CD4-positive, alpha-beta T cell treated with Interleukin-4 for 1 hour (primary cell): Measurements from ENCODE around the gene CTSW.

Experiments used
- DNase-seq, 2 donors: peaks; one replicate each; pipeline ENCODE4 v3.0.0-alpha.2; 2020 to 2022

Gene CTSW

DNA sequence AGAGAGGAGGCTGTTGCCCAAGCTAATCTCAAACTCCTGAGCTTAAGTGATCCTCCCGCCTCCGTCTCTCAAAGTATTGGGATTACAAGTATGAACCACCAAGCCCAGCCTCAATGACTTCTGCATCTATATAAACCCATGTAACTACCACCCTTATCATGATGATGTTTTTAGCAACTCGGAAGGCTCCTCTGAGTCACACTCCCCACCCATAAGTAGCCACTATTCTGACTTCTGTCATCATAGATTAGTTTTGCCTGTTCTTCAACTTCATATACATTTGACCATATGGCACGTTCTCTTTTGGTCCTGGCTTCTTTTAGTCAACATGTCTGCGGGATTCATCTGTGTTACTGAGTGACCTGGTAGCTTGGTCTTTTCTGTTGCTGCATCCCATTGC is 27.0 kb downstream of the CTSW start:
- DNase-seq = no peak

DNA sequence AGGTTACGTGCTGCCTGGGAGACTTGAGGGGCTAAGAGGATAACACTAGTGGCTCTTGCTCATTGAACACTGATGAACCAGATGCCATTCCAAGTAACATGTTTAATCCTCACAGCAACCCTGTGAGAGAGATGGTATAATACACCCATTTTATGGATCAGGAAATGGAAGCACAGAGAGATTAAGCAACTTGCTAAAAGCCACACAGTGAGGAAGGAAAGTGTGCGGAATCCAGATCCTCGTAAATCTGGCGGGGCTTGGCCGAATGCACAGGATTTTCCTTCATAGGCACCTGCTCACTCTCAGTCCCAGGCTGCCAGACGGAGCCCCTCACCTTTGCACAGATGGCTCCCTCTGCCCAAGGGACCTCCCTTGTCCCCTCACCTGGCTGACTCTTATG is 28.2 kb downstream of the CTSW start:
- no peak for DNase-seq

- DNase-seq = no peak
These were observed 32.3 kb downstream of the CTSW start for GRCh38 chr11:65911682-65912568.

DNA sequence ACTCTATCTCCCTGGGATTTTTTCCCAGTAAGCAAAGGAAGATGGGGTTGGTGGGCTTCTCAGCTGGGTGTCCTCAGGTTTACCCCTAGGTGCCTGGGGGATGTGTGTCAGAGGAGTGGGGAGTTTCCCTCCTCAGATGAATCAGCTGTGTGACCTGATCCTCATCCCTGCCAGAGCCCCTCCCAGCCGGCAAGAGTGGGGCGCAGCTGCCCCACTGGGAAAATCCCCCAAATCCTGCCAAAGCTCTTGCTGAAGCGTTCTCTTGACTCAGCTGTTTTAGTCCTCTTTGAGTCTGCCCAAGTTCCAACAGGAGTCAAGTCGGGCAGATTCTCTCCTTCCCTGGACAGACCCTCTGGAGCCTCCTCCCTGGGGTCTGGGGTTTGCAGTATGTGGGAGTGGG is 33.2 kb downstream of the CTSW start:
- no peak for DNase-seq

- no peak for DNase-seq
These were observed 35.6 kb downstream of the CTSW start for GRCh38 chr11:65915101-65915820.

GRCh38 chr11:65915821-65916251 is 36.2 kb downstream of the CTSW start:
- DNase-seq = peak in 1 of 2 donors; percentile 52

- DNase-seq = no peak
These were observed 36.8 kb downstream of the CTSW start for GRCh38 chr11:65916391-65916790.

DNA sequence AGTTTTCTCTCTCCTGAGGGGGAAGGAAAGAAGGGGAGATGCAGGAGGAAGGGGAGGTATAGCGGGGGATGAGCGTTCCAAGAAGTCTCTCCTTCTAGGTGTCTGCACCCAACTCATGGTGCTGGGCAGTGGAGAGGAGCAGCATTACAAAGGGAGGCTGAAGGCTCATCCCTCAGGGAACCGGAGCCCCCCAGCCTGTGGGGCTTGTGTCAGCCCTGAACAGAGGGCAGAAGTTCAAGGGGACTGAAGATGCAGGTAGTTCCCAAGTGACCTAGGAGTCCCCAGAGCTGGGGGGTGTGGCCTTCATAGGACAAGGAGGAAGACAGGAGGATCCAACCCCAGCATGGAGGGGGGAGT is 37.4 kb downstream of the CTSW start:
- no peak for DNase-seq

DNA sequence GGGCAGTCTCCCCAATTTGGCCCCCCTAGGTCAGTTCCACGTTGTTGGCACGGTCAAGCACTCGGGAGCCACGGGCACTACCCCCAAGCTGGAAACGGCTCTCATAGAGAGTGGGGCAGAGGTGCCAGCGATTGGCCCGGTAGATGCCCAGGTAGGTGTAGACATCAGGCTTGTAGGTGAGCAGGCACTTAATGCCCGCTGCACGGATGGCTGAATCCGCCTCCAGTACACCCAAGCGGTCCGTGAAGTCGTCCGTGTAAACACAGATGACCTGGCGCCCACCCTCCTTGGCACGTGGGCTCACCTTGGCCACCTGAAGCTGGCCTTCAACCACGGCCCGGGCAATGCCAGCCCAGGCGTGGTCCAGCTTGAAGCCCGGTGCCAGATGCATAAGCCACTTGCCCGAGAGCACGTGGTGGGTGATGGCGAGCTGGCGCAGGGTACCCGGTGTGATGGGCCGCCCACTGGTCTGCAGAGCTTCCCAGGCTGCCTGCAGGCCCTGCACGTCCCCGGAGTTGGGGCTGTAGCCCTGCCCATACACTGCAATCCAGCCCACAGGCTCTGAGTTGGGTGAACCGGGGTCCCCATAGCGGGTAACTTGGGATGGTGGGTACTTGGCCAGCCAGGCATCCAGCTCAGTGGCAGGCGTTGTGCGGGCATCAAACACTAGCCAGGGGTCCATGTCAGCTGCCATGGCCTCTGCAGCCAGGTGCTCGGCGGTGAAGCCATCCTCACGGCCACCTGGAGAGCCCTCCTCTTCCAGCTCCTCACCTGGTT is 38.0 kb downstream of the CTSW start:
- no peak for DNase-seq

- DNase-seq = no peak
These were observed 38.8 kb downstream of the CTSW start, which contains the start of gene C11orf68 for GRCh38 chr11:65918211-65919140. C11orf68 (minus strand) TSS chr11:65919062; CDS start chr11:65919031, 31 bp downstream.

- DNase-seq = peak; percentile 99
These were observed 39.5 kb downstream of the CTSW start, which contains the start of gene DRAP1 for GRCh38 chr11:65919141-65919572. DRAP1 (plus strand) TSS chr11:65919426; CDS start chr11:65919502, 76 bp downstream.

DNA sequence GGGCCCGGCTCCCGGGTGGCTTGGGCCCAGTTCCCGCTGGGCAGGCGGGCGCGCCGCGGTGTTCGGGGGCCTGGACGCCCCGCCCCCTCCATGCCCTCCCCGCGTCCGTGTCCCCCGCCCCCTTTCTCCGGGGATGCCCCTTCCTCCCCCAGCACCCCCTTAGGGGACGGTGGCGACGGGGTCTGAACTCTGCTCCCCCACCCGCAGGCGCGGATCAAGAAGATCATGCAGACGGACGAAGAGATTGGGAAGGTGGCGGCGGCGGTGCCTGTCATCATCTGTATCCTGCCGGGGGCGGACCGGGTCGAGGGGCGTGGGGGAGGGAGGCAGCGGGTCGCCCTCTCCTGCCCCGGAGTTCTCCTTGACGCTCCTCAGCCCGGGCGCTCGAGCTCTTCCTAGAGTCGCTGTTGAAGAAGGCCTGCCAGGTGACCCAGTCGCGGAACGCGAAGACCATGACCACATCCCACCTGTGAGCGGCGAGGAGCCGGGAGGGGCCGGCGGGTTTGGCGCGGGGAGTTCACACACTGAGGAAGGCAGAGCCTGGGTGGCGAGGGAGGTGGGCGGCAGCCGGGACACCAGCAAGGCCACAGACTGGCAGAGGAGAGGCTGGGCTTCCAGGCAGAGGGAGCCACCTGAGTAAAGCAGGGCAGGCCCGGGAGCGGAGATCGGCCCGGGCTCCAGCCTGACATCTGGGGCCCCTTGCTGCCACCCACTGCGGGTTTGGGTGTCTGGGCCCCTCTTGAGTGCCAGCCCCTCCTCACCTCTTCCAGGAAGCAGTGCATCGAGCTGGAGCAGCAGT is 40.1 kb downstream of the CTSW start:
- peak; percentile 49 to 73 for DNase-seq

DNA sequence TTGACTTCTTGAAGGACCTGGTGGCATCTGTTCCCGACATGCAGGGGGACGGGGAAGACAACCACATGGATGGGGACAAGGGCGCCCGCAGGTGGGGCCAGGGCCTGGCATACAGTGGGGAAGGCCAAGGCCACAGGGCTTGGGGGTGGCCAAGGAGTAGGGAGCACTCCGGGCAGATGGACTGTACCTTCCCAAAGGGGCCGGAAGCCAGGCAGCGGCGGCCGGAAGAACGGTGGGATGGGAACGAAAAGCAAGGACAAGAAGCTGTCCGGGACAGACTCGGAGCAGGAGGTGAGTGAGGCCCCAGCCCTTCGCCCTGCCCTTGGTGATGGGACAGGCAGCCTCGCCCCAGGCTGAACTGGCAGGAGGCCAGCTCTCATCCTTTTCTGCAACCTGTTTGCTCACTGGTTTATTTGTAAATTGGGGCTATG is 40.8 kb downstream of the CTSW start:
- no peak for DNase-seq

GRCh38 chr11:65921033-65921555 is 41.5 kb downstream of the CTSW start:
- no peak for DNase-seq

GRCh38 chr11:65921876-65922275 is 42.2 kb downstream of the CTSW start:
- DNase-seq = no peak

GRCh38 chr11:65922565-65922964 is 42.9 kb downstream of the CTSW start:
- DNase-seq = no peak

GRCh38 chr11:65925397-65925796 is 45.8 kb downstream of the CTSW start:
- no peak for DNase-seq

GRCh38 chr11:65927904-65928397 is 48.3 kb downstream of the CTSW start:
- DNase-seq = peak; percentile 84 to 89

DNA sequence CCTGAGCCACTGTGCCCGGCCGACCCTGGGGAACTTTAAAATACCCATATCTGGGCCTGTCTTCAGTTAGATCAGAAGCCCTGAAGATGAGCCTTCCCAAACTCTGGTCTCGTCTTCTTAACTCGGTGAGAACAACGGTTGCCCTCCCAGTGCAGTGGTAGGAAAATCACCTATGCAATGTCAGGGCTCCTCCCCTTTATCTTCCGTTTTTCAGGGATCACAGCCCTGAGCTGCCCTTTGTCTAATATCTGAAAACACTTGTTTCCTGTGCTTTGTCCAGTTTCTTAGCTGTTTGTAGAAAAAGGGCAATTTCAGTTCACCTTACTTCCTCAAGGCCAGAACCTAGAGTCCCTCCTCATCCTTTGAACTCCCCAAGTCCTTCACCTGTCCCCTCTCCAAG is 49.0 kb downstream of the CTSW start:
- DNase-seq = no peak

DNA sequence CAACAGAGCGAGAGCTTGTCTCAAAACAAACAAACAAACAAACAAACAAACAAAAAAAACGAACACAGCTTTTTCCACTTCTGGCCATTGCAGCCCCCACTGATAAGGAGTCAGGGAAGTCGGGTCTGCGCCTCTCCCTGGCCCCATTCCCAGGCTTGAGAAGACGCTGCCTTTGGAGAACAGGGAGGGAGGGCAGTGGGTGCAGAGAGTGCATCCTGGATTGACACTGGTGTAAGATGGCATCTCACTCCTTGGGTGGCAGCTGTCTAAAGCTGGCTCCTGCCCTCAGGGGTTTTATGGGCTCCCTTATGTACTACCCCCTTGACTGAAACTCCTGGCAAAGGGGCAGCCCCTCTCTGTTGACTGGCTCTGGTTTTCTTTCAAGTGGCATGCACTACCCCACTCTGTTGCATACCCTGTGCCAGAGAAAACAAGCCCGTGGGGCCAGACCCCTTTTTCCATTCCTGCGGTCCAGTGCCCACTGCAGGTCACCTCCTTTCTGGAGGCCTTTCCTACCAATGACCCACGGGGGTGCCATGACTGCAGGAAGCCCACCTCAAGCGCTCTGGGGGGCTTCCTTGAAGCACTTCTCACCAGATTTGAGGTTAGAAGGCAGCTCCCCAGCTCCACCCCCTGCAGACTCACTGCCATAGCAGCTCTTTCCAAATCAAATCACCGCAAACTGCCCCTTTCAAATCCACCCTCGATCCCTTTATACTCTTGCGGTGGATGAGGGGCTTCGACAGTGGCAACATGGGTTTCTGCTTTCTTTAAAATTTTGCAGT is 52.3 kb downstream of the CTSW start:
- no peak for DNase-seq
